ENCODE measurements around the gene GPR42. TPM values are rescaled to one million over a fixed set of nuclear protein-coding genes. Genes with fewer than 3 reads are reported as not detected.

Gene GPR42, protein sequence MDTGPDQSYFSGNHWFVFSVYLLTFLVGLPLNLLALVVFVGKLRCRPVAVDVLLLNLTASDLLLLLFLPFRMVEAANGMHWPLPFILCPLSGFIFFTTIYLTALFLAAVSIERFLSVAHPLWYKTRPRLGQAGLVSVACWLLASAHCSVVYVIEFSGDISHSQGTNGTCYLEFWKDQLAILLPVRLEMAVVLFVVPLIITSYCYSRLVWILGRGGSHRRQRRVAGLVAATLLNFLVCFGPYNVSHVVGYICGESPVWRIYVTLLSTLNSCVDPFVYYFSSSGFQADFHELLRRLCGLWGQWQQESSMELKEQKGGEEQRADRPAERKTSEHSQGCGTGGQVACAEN
- not detected for total RNA-seq

DNA sequence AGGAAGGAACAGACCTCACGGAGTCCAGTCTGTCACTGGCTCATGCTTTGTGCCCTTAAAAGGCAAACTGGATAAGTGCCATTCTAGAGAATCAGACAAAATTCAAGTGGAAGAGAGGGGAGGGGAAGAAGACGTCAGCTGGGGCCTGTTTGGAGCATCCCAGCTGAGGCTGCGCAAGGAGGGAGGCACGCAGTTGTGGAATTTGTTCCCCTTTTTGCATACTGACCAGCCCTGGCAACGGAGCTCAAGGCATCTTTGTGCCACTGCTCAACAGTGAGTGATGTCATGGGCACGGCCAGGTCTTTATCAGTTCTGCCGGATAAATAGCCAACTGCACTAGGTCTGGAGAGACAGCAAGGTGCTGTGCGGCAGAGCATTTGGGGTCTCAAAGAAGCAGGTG is at the start of gene GPR42:
Gene GPR42 (plus strand): TSS at position 347 of the 400 bp plus-strand sequence. CDS start 292 bp downstream, outside the sequence.
- DNase-seq (ENCODE audit: low spot score) = no peak

DNA sequence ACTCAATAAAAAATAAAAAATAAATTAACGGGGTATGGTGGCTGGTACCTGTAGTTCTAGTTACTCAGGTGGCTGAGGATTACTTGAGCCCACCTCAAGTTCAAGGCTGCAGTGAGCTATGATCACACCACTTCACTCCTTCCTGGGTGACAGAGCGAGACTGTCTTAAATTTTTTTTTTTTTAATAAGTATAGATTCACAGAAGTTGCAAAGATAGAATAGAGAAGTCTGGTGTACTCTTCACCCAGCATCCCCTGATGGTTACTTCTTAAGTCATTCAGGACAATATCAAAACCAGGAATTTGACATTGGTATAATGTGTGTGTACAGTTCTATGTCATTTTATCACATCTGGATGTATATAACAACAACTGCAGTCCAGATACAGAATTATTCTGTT is 49.6 kb upstream of the GPR42 start:
- DNase-seq (ENCODE audit: low spot score) = no peak

DNA sequence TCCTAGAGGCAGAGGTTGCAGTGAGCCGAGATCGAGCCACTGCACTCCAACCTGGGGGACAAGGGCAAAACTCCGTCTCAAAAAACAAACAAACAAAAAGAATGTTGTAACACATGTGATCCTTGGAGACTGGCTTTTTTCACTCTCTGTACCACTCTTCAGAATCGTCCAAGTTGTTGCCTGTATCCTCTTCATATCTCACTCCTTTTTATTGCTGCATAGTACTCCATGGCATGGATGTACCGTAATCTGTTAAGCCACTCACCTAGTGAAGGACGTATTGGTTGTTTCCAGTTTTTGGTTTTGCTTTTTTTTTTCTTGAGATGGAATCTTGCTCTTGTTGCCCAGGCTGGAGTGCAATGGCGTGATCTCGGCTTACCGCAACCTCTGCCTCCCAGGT is 48.9 kb upstream of the GPR42 start:
- DNase-seq (ENCODE audit: low spot score) = no peak

DNA sequence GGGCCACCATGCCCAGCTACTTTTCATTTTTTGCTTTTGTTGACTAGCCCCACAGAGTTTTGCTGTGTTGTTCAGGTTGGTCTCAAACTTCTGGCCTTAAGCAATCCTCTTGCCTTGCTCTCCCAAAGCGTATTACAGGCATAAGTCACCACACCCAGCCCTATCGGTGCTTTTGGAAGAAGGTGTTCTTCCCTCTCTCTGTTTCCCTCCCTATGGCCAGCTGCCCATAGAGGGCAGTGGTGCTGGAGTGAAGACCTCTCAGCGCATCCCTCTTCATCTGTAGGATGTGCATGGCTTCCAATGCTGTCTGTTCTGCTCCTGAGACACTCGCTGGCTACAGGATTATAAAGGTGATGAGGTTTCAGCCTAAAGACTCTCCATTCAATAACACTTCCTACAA is 43.2 kb upstream of the GPR42 start:
- DNase-seq (ENCODE audit: low spot score) = no peak

DNA sequence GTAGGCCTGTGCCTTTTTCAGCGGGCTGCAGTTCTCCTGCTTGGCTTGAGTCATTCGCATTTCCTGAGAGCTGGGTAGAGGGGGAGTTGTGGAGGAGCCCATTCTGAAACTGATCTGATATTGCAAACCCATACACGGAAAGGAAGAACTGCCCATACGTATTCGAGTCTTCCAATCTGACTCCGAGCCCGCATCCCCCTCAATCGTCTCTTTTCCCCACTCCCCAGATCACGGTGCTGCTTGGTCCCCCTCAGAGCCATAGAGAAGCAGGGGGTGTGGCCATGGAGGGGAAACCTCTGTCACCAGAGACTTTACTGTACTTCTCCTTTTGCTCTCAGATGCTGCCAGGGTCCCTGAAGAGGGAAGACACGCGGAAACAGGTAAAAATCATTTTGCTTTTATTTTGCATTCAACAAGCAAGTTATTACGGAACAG is 42.0 kb upstream of the GPR42 start, which contains the start of gene CD22:
Gene CD22 (plus strand): TSS at position 337 of the 435 bp plus-strand sequence. CDS start 2,854 bp downstream, outside the sequence.
- DNase-seq (ENCODE audit: low spot score) = no peak

DNA sequence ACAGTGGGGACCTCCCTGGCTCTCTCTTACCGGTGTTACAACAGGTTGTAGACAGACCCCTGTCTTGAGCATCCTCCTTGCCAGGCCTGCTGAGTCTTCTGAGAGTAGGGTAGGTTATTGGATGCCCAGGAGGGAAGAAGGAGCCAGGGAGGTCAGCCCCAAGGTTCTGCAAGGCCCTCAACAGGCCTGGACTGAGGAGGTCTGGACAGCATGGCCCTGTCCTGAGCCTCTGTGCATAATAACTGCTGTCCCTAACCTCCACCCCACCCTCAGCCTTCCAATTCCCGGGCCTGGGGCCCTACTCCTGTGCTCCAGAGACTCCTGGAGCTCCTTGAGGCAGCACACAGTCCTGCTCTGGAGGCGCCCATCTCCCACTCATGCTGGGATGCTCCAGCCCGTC is 41.5 kb upstream of the GPR42 start:
- no peak for DNase-seq (ENCODE audit: low spot score)

DNA sequence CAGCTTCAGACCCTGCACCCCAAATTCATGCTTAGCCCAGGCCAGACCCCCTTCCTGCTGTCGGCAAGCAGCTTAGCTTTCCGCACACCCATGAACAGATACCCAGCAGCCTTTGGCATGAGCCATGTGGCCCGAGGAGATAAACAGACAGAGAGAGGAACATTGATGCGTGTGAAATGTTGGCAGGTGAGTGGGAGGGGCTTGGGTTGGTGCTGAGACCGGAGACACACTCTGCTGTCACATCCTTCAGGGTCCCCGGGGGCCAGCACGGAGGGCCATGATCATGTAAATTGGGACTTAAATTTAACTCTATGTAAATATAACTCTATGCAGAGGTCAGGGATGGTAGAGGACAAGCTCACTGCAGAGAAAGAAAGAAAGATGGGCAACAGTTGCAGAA is 40.4 kb upstream of the GPR42 start:
- DNase-seq (ENCODE audit: low spot score) = no peak

DNA sequence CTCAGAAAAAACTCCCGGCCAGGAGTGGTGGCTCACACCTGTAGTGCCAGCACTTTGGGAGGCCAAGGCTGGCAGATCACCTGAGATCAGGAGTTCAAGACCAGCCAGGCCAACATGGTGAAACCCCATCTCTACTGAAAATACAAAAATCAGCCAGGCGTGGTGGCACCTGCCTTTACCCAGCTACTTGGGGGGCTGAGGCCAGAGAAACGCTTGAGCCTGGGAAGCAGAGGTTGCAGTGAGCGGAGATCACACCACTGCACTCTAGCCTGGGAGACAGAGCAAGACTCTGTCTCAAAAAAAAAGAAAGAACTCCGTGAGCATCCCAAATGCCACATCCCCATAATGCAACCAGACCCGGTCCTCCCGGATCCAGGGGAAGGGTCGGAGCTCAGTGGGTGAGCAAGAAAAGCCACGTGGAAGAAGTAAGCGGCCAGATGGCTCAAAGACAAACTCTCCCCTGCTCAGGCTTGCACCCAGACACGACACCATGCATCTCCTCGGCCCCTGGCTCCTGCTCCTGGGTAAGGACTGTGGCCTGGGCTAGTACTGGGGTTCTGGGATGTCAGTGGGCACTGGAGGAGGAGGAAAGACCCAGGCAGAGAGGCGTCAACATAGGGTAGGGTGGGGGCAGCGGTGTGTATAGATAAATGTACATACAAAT is 39.2 kb upstream of the GPR42 start:
- no peak for DNase-seq (ENCODE audit: low spot score)

DNA sequence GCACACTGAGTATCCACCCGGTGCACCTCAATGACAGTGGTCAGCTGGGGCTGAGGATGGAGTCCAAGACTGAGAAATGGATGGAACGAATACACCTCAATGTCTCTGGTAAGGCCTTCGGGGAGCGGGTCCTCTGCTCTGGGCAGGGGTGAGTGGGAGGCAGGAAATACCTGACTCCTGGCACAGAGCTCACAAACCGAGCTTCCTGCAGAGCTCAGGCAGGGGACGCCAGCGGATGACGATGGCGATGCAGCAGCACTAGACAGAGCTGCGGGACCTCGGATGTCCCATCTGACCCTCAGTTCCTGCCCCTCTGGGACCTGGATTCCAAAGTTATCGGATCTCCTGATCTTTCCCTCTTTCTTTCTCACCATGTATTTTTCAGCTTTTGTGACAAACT is 38.1 kb upstream of the GPR42 start:
- DNase-seq (ENCODE audit: low spot score) = no peak

DNA sequence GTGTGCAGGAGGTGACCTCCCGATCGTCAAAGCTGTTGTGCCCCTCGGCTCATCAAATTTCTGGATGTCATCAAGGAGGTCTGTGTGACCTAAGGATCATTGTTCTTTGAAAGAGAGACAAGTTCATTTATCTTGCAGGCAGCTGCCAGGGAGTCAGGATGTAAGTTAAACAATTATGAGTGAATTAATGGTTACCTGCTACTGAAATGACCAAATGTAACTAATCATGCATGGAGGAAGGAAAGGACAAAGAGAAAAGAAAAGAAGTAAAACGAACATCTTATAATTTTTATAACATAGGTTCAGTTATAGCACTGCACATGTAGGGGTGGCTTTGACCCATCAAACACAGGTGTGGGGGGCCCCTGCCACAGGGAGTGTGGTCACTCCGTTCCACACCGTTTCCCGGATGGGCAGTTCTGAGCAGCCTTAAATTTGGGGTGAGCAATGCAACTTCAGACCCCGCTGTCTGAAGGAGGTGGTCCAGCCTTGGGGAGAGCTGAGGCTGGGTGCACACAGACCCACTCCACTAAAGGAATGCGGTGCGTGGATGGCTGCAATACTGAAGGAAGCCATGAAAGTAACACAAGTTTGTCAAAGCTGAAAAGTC is 36.6 kb upstream of the GPR42 start:
- DNase-seq (ENCODE audit: low spot score) = no peak

DNA sequence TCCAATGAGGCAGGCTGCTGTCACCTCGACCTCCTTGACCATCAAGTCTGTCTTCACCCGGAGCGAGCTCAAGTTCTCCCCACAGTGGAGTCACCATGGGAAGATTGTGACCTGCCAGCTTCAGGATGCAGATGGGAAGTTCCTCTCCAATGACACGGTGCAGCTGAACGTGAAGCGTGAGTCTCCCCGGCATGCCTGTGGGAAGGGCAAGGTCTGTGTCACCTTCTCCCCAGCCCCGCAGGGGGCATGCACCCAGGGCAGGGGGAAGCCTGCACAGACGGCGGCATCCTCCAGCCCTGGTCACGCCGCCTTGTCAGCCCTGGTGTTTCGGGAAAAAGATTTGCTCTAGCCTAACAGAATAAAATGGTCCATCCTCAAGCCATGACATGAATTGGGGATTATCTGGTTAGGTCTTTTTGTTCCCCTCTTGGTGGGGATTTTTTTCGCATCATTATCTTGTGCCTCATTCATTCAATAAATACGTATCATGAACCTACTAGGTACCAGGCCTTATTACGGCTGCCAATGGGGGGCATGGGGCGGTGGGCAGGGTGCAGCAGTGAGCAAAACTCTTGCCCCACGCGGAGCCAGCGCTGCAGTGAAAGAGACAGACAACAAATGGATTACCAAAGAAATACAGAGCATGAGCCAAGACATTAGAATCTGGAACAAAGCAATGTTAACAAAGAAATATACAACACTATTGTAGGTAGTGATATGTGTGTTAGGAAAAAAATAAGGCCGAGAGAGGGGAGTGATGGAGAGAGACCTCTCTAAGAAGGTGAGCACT is 34.5 kb upstream of the GPR42 start:
- no peak for DNase-seq (ENCODE audit: low spot score)

DNA sequence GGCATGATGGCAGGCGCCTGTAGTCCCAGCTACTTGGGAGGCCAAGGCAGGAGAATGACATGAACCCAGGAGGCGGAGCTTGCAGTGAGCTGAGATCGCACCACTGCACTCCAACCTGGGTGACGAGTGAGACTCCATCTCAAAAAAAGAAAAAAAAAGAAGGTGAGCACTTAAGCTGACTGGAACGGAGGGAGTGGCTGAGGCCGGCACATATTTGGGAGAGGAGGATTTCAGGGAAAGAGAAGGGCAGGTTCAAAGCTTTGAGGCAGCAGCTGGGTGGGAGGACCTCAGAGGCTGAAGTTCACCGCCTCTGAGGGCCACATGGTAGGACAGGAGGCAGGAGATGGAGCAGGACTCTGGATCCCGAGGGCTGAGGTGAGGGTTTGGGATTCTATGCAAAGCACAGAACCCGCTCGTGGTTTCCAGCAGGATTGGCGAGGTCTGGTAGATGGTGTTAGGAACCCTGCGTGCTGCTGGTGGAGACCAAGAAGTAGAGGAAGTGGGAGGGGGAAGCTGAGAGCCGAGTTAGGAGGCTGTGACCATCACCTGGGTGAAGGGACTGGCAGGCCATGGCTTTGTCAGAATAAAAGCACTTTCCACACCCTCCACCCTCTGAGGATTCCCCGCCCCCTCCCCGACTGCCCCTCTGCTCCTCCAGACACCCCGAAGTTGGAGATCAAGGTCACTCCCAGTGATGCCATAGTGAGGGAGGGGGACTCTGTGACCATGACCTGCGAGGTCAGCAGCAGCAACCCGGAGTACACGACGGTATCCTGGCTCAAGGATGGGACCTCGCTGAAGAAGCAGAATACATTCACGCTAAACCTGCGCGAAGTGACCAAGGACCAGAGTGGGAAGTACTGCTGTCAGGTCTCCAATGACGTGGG is 33.5 kb upstream of the GPR42 start:
- no peak for DNase-seq (ENCODE audit: low spot score)

DNA sequence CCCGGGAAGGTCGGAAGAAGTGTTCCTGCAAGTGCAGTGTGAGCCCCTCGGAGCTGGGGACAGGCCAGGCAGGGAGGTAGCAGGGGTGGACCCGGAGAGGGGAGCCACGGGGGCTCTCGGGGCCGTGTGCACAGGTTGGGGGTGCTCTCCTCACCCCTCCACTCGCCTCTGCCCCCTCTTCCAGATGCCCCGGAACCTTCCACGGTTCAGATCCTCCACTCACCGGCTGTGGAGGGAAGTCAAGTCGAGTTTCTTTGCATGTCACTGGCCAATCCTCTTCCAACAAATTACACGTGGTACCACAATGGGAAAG is 32.9 kb upstream of the GPR42 start:
- DNase-seq (ENCODE audit: low spot score) = no peak

DNA sequence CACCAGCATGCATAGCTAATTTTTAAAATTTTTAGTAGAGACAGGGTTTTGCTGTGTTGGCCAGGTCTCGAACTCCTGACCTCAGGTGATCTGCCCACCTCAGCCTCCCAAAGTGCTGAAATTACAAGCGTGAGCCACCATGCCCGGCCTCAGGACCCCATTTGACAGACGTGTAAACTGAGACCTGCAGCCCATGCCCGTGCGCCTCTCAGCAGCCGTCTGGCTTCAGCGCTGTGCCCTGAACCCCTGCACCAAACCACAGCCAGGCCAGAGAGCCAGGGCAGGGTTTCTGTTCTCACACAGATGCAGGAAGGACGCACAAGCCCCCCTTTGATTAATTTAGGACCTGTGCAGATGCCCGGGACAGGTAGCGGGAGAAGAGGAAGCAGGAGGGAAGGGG is 30.4 kb upstream of the GPR42 start:
- DNase-seq (ENCODE audit: low spot score) = no peak

DNA sequence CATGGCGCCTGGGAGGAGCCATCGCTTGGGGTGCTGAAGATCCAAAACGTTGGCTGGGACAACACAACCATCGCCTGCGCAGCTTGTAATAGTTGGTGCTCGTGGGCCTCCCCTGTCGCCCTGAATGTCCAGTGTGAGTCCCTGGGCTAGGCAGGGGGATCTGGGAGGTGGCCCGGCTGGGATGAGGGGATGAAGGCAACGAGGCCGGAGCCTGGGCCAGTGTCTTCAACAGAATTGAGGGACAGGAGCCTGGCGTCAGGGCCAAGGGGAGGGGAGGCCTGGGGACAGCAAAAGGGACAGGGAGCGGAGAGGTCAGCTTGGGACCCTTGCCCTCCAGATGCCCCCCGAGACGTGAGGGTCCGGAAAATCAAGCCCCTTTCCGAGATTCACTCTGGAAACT is 29.9 kb upstream of the GPR42 start:
- no peak for DNase-seq (ENCODE audit: low spot score)

DNA sequence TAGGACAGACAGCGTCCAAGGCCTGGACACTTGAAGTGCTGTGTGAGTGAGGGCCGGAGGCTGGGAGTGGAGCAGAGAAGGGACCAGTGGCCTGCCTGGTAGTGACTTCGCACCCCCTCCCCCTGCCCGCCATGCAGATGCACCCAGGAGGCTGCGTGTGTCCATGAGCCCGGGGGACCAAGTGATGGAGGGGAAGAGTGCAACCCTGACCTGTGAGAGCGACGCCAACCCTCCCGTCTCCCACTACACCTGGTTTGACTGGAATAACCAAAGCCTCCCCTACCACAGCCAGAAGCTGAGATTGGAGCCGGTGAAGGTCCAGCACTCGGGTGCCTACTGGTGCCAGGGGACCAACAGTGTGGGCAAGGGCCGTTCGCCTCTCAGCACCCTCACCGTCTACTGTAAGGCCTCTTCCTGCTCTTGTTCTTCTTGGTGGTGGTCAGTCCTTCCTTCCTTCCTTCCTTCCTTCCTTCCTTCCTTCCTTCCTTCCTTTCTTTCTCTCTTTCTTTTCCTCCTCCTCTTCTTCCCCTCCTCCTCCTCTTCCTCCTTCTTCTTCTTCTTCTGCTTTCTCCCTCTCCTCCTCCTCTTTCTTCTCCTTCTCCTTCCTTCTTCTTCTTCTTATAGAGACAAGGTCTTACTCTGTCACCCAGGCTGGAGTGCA is 29.2 kb upstream of the GPR42 start:
- no peak for DNase-seq (ENCODE audit: low spot score)

DNA sequence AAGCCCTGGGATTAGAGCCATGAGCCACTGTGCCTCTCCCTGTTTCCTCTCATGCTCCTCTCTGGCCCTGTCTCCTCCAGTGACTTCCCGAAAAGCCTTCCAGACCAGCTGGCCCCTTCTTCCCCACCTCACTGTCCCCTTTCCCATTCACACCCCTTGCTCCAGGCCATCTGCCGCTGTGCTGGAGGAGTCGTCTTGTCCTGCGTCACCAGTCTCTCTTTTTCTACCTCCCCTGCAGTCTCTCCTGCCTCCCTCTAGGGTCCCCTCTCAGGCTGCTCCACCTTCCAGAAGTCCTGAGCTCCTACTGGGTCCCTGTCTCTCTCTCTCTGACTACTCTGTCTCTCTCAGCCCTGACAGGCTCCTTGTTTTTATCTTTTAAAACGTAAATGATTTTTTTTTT is 28.4 kb upstream of the GPR42 start:
- no peak for DNase-seq (ENCODE audit: low spot score)

DNA sequence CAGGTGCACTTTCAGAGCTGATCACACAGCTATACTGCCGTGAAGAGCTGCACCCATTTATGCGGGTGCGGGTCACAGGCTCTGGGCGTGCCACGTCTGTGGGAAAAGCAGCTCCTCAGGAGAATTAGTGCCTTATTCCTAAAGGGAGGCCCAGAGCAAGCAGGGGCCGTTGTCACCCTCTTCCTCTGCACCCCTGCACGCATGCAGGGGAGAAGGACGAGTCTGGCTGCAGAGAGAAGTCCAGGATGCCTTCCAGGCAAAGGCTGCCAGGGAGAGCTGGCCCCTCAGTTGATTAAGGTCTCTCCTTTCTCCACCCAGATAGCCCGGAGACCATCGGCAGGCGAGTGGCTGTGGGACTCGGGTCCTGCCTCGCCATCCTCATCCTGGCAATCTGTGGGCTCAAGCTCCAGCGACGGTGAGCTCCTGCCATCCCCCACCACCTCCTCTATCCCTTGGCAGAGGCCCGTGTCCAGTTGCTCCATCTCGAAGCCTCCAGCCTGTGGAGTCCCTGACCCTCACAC is 26.3 kb upstream of the GPR42 start:
- no peak for DNase-seq (ENCODE audit: low spot score)

DNA sequence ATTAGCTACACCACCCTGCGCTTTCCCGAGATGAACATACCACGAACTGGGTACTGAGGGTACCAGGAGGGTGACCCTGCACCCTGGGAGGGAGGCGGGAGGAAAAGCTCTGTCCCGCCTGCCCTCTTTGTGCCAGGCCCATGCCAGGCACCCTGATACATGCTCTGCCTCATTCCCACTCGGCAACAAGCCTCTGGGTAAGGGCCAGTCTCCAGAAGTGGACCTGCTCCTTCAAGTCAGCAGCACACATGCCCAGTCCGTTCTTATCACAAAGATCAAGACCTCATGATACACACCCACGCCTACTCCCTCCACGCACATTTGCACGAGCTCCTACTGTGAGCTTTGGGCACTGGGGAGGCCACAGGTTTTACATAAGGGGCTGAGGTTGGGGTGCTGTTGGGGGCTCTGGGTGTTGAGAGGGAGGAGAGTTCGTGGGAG is 25.2 kb upstream of the GPR42 start:
- no peak for DNase-seq (ENCODE audit: low spot score)
